Lung (tissue), 12 donors: ENCODE data around the gene GSAP. TPM values are rescaled to one million over a fixed set of nuclear protein-coding genes. Genes with fewer than 3 reads are reported as not detected.

Source experiments
- ATAC-seq: fragments of 200-7000 bp; cut with Tn5 transposase; one replicate; pipeline ENCODE4 v1.9.1; 2020; ENCODE audit warnings: moderate number of reproducible peaks; ENCODE audit not compliant: insufficient read depth, low FRiP score
- DNase-seq, 3 donors: peaks; one replicate each; pipeline ENCODE4 v3.0.0-alpha.2; 2013 to 2017
- H3K27ac ChIP-seq, 2 donors: one replicate each; pipeline ENCODE4 v1.5.1; 2013; ENCODE audit warnings: mild to moderate bottlenecking in 2 of 2, moderate library complexity in 2 of 2, control low read depth in 1 of 2, inconsistent platforms in 1 of 2, low read depth in 1 of 2, low read length in 1 of 2
- H3K27me3 ChIP-seq, 3 donors: one replicate each; pipeline ENCODE4 v1.5.1; 2013; ENCODE audit warnings: low read length in 2 of 3; ENCODE audit not compliant: control insufficient read depth in 3 of 3, insufficient read depth in 3 of 3
- H3K36me3 ChIP-seq, 4 donors: one replicate each; pipeline ENCODE4 v1.5.1; 2013; ENCODE audit warnings: low read length in 4 of 4, mild to moderate bottlenecking in 1 of 4, moderate library complexity in 1 of 4; ENCODE audit not compliant: control insufficient read depth in 4 of 4, insufficient read depth in 4 of 4
- H3K4me1 ChIP-seq, 5 donors: one replicate each; pipeline ENCODE4 v1.5.1; 2013; ENCODE audit warnings: low read length in 5 of 5, mild to moderate bottlenecking in 2 of 5, moderate library complexity in 1 of 5; ENCODE audit not compliant: control insufficient read depth in 5 of 5, insufficient read depth in 5 of 5
- H3K4me3 ChIP-seq: one replicate; pipeline ENCODE4 v1.5.1; 2013; ENCODE audit warnings: mild to moderate bottlenecking, control low read depth, moderate library complexity
- H3K9ac ChIP-seq, 2 donors: one replicate each; pipeline ENCODE4 v1.5.1; 2013; ENCODE audit warnings: low read length in 2 of 2, control low read depth in 1 of 2; ENCODE audit not compliant: insufficient read depth in 1 of 2
- H3K9me3 ChIP-seq, 4 donors: one replicate each; pipeline ENCODE4 v1.5.1; 2013; ENCODE audit warnings: low read length in 3 of 4, mild to moderate bottlenecking in 1 of 4, moderate library complexity in 1 of 4; ENCODE audit not compliant: control insufficient read depth in 4 of 4, insufficient read depth in 3 of 4
- CTCF ChIP-seq: IDR thresholded peaks from 2 replicates; pipeline ENCODE4 v1.5.1; 2012; ENCODE audit warnings: mild to moderate bottlenecking; ENCODE audit errors: control extremely low read depth, extremely low read depth
- WGBS, 2 donors: extraction: QIAGEN DNeasy Blood & Tissue Kit; methylation state at CpG; one replicate each; pipeline ENCODE4 v1.1.7; 2013; 5-methylcytosine and 5-hydroxymethylcytosine counted together
- polyA plus RNA-seq, 2 donors: library from polyadenylated mRNA; stranded (reverse); fragments of 200-250 nt; gene quantifications; one replicate each; pipeline ENCODE4 v1.2.1, GENCODE V29; 2013
- total RNA-seq, 2 donors: library from RNA; depleted of rRNA in 1 of 2; stranded (reverse); fragments of >200 nt in 1 of 2; gene quantifications; one replicate each; pipeline ENCODE4 v1.2.1, GENCODE V29; 2014 to 2021
- donor health status: control.
- donor health status: control.
- donor health status: Bipolar disorder and iron deficiency.
- donor health status: healthy.
- donor health status: DM: yes; HTN: yes; CAD: no.

GSAP gene
- total and polyA plus RNA-seq, 4 donors, result 26.4 to 99.3 (median 57.4) TPM

- no peak overlapping the region for H3K9ac ChIP-seq
- no peak for TF ChIP-seq CTCF
- no peaks in the 10 kb centered on the region for H3K9me3 ChIP-seq
- ATAC-seq (no peak), DNase-seq (peak in 1 of 3 donors; percentile 21)
- no peaks in the 10 kb centered on the region for H3K36me3 ChIP-seq
- peaks cover 0 to 5% (median 0%) of the 10 kb centered on the region in 5 donors for H3K4me1 ChIP-seq
- WGBS, 2 donors, result 59 to 80% methylated on average over 4 of the region's 4 CpGs
- H3K27me3 ChIP-seq, result no peaks in the 10 kb centered on the region
- peak overlapping the region in 1 of 2 donors; percentile 40 for H3K27ac ChIP-seq
- H3K4me3 ChIP-seq, result no peak overlapping the region
These were observed 146.6 kb downstream of the GSAP start for GRCh38 chr7:77269360-77270093.

- WGBS, 2 donors, result 82 to 94% methylated on average over 2 of the region's 2 CpGs
- peaks cover 0 to 5% (median 0%) of the 10 kb centered on the region in 5 donors for H3K4me1 ChIP-seq
- no peak overlapping the region for H3K4me3 ChIP-seq
- H3K27ac ChIP-seq, result no peak overlapping the region
- no peaks in the 10 kb centered on the region for H3K9me3 ChIP-seq
- TF ChIP-seq CTCF, result no peak
- DNase-seq (no peak), ATAC-seq (no peak)
- no peak overlapping the region for H3K9ac ChIP-seq
- no peaks in the 10 kb centered on the region for H3K27me3 ChIP-seq
- H3K36me3 ChIP-seq, result no peaks in the 10 kb centered on the region
These were observed 149.8 kb downstream of the GSAP start for GRCh38 chr7:77266291-77266794.

- peaks cover 0 to 5% (median 0%) of the 10 kb centered on the region in 5 donors for H3K4me1 ChIP-seq
- no peak overlapping the region for H3K4me3 ChIP-seq
- WGBS, 2 donors, result 83 to 87% methylated on average over 4 of the region's 4 CpGs
- no peak for TF ChIP-seq CTCF
- DNase-seq (no peak), ATAC-seq (no peak)
- H3K9me3 ChIP-seq, result no peaks in the 10 kb centered on the region
- no peak overlapping the region for H3K9ac ChIP-seq
- no peak overlapping the region for H3K27ac ChIP-seq
- no peaks in the 10 kb centered on the region for H3K36me3 ChIP-seq
- H3K27me3 ChIP-seq, result no peaks in the 10 kb centered on the region
These were observed 150.5 kb downstream of the GSAP start for GRCh38 chr7:77265666-77266065.
